ENCODE measurements around the gene OSBPL2.

GRCh38 chr20:62326959-62327725 is 88.8 kb downstream of the OSBPL2 start:
- TF ChIP-seq TAF1 (IDR thresholded peaks at IDR 0.05; ENCODE audit: low read depth, low read length) (no peak), POLR2A (IDR thresholded peaks at IDR 0.05; ENCODE audit: low read depth, low read length) (no peak), POLR2AphosphoS5 (IDR thresholded peaks at IDR 0.05; ENCODE audit: low read depth, low read length) (no peak), POU2F2 (IDR thresholded peaks at IDR 0.05; ENCODE audit: low read depth, low read length) (no peak)

Data from GM12891 (cell line).